PFSK-1 (cell line): ENCODE measurements around the gene FMO2.

Source experiments
- FOXP2 ChIP-seq: optimal IDR thresholded peaks from 2 replicates; pipeline ENCODE3; 2011; ENCODE audit warnings: borderline replicate concordance, control low read depth, inconsistent platforms; ENCODE audit not compliant: insufficient read depth; ENCODE audit errors: extremely low read length, extremely low read depth
- POLR2AphosphoS5 ChIP-seq: IDR thresholded peaks from 2 replicates; pipeline ENCODE4 v1.6.1; 2012; ENCODE audit warnings: low read depth, mild to moderate bottlenecking, control low read depth, low read length, moderate library complexity
- SIN3A ChIP-seq: IDR thresholded peaks from 2 replicates; pipeline ENCODE4 v1.6.1; 2012; ENCODE audit warnings: mild to moderate bottlenecking, low read length, moderate library complexity, borderline replicate concordance; ENCODE audit not compliant: insufficient read depth
- TAF1 ChIP-seq: IDR thresholded peaks from 2 replicates; pipeline ENCODE4 v1.6.1; 2012; ENCODE audit warnings: low read length, control low read depth, borderline replicate concordance; ENCODE audit not compliant: insufficient read depth
- TF ChIP-seq, protein P1 (sequence below), 2 experiments: IDR thresholded peaks; 2 replicates each; pipeline versions ENCODE4 v1.6.1 to v1.8.0; 2011 to 2012; ENCODE audit warnings: low read depth in 2 of 2, low read length in 2 of 2, control low read depth in 1 of 2, inconsistent platforms in 1 of 2, mild to moderate bottlenecking in 1 of 2, moderate library complexity in 1 of 2; ENCODE audit not compliant: insufficient read depth in 1 of 2

Gene FMO2

DNA sequence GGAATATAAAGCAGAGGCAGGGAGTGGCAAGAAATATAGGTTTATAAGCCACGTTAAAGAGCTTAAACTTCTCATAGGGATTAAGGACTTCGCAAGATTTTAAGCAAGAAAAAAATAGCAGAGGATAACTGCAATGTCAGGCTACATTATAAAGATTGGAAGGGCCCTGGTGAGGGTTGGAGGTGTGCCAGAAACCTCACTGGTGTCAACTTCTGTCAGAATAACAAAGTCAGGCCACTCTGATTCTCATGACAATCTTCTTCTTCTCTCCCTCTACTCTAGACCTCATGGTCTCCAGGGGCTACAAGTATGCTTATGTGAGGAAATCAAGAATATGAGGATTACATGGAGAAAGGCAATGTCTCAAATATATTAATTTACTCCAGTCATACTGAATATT, 32.6 kb upstream of the FMO2 start:
- no peak for TF ChIP-seq TAF1
- TF ChIP-seq, protein P1, sequence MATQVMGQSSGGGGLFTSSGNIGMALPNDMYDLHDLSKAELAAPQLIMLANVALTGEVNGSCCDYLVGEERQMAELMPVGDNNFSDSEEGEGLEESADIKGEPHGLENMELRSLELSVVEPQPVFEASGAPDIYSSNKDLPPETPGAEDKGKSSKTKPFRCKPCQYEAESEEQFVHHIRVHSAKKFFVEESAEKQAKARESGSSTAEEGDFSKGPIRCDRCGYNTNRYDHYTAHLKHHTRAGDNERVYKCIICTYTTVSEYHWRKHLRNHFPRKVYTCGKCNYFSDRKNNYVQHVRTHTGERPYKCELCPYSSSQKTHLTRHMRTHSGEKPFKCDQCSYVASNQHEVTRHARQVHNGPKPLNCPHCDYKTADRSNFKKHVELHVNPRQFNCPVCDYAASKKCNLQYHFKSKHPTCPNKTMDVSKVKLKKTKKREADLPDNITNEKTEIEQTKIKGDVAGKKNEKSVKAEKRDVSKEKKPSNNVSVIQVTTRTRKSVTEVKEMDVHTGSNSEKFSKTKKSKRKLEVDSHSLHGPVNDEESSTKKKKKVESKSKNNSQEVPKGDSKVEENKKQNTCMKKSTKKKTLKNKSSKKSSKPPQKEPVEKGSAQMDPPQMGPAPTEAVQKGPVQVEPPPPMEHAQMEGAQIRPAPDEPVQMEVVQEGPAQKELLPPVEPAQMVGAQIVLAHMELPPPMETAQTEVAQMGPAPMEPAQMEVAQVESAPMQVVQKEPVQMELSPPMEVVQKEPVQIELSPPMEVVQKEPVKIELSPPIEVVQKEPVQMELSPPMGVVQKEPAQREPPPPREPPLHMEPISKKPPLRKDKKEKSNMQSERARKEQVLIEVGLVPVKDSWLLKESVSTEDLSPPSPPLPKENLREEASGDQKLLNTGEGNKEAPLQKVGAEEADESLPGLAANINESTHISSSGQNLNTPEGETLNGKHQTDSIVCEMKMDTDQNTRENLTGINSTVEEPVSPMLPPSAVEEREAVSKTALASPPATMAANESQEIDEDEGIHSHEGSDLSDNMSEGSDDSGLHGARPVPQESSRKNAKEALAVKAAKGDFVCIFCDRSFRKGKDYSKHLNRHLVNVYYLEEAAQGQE (IDR thresholded peaks at IDR 0.05; ENCODE audit: insufficient read depth in 1 of 2, low read depth in 2 of 2, low read length in 2 of 2): no peak
- TF ChIP-seq SIN3A: no peak
- TF ChIP-seq FOXP2: no peak
- TF ChIP-seq POLR2AphosphoS5: no peak

DNA sequence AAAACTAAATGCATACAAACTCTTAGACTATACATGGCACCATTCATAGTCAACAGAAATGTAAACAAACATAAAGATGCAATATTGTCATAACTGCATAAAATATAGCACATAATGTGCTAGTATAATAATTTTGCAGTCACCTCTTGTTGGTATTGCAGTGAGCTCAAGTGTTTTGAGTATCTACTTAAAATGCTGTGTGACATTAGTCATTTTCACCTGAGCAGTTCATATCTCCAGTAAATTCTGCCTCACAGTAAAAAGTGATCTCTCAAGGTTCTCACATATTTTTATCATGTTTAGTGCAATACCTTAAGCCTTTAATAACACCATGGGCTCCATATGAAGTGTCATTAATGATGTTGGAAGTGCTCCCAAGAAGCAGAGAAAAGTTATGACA, 29.6 kb upstream of the FMO2 start:
- TF ChIP-seq FOXP2: no peak
- no peak for TF ChIP-seq TAF1
- no peak for TF ChIP-seq POLR2AphosphoS5
- TF ChIP-seq, protein P1 (IDR thresholded peaks at IDR 0.05; ENCODE audit: insufficient read depth in 1 of 2, low read depth in 2 of 2, low read length in 2 of 2): no peak
- no peak for TF ChIP-seq SIN3A

DNA sequence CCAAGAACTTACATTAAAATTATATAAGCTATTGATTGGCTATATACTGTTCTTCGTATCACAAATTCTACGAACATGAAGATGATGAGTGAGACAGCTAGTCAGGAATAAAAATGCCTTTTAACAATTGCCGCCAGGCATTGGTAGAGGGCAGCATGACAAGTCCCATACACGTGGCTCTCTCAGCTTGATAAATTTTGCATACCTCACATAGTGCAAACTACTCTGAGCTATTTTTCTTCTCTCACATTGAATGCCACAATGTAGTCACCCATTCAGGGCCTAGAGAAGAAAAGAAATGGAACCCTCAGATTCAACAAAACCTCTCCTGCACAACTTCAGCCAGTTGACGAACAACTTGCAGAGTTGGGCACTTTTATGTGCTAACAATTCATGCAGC, 27.0 kb upstream of the FMO2 start:
- TF ChIP-seq SIN3A: no peak
- no peak for TF ChIP-seq FOXP2
- no peak for TF ChIP-seq POLR2AphosphoS5
- TF ChIP-seq, protein P1 (IDR thresholded peaks at IDR 0.05; ENCODE audit: insufficient read depth in 1 of 2, low read depth in 2 of 2, low read length in 2 of 2): no peak
- TF ChIP-seq TAF1: no peak

DNA sequence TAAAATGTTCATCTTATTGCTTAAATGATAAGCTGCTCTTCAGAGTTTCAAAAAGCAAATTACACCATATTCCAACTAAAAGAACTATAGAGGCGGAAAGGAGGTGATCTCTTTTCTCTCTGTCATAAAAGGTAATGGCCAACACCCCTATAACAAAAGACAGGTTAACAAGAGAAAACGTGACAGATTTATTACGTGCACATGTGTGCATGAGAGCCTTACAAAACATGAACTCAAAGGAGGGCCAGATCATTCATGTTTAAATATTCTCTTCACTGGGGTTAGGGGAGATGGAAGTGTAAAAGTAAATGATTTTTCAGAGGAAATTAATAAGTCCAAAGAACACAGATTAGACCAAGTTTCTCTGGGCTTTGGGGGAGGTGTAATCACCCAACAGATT, 26.5 kb upstream of the FMO2 start:
- TF ChIP-seq SIN3A (no peak), POLR2AphosphoS5 (no peak), FOXP2 (no peak), TAF1 (no peak)
- TF ChIP-seq, protein P1 (IDR thresholded peaks at IDR 0.05; ENCODE audit: insufficient read depth in 1 of 2, low read depth in 2 of 2, low read length in 2 of 2): no peak

DNA sequence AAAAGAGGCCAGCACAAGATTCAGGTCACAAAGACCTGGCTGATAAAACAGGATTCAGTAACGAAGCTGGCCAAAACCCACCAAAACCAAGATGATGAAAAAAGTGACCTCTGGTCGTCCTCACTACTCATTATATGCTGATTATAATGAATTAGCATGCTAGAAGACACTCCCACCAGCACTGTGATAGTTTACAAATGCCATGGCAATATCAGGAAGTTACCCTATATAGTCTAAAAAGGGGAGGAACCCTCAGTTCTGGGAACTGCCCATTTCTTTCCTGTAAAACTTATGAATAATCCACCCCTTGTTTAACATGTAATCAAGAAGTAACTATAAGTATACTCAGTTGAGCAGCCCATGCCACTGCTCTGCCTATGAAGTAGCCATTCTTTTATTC, 26.0 kb upstream of the FMO2 start:
- TF ChIP-seq, protein P1 (IDR thresholded peaks at IDR 0.05; ENCODE audit: insufficient read depth in 1 of 2, low read depth in 2 of 2, low read length in 2 of 2): no peak
- no peak for TF ChIP-seq SIN3A
